Ovary (tissue), 3 donors: ENCODE data around the gene NAV2.

ENCODE experiments used
- CTCF ChIP-seq, 3 donors: fragments of 450-650 bp in 2 of 3; fragments of 200-600 bp in 1 of 3; IDR thresholded peaks; one replicate each; pipeline versions ENCODE4 v1.5.1 to v1.8.0; 2016 to 2022; ENCODE audit warnings: antibody characterized with exemption in 3 of 3, mild to moderate bottlenecking in 1 of 3
- EP300 ChIP-seq: sonication (generic); formaldehyde crosslinking; IDR thresholded peaks from one replicate; pipeline ENCODE4 v1.6.1; 2017; ENCODE audit warnings: antibody characterized with exemption
- POLR2A ChIP-seq: fragments of 450-650 bp; IDR thresholded peaks from one replicate; pipeline ENCODE4 v1.6.1; 2017; ENCODE audit warnings: antibody characterized with exemption, mild to moderate bottlenecking, moderate library complexity
- donor health status: DM: no; HTN: no; CAD: no.

GRCh38 chr11:19781351-19781750 lies 68.7 kb downstream of the NAV2 start:
- TF ChIP-seq CTCF (IDR thresholded peaks at IDR 0.05) = no peak
- TF ChIP-seq EP300 = no peak
- no peak for TF ChIP-seq POLR2A
